Esophagus squamous epithelium (tissue), 4 donors: ENCODE data around the gene CFAP97.

ENCODE experiments used
- CTCF ChIP-seq, 6 experiments: fragments of 450-650 bp in 4 of 6; fragments of 200-600 bp in 2 of 6; sonication (generic) in 2 of 6; IDR thresholded peaks; one replicate each; pipeline ENCODE4 v1.5.1; 2016 to 2019; ENCODE audit warnings: antibody characterized with exemption in 6 of 6, mild to moderate bottlenecking in 4 of 6, moderate library complexity in 4 of 6
- POLR2A ChIP-seq, 4 donors: fragments of 450-650 bp; IDR thresholded peaks; one replicate each; pipeline ENCODE4 v1.6.1; 2017; ENCODE audit warnings: antibody characterized with exemption in 4 of 4, mild to moderate bottlenecking in 4 of 4, moderate library complexity in 3 of 4

- TF ChIP-seq CTCF (IDR thresholded peaks at IDR 0.05) (no peak), POLR2A (IDR thresholded peaks at IDR 0.05) (no peak)
Measured at GRCh38 chr4:185137233-185137925, 66.4 kb downstream of the CFAP97 start.
